Lower leg skin (tissue), 3 donors: Measurements from ENCODE around the gene CXXC5.

ENCODE experiments used
- CTCF ChIP-seq, 3 donors: fragments of 450-650 bp; IDR thresholded peaks; one replicate each; pipeline ENCODE4 v1.5.1; 2016; ENCODE audit warnings: antibody characterized with exemption in 3 of 3, mild to moderate bottlenecking in 3 of 3, moderate library complexity in 2 of 3
- POLR2A ChIP-seq, 2 donors: fragments of 450-650 bp; IDR thresholded peaks; one replicate each; pipeline ENCODE4 v1.6.1; 2016 to 2017; ENCODE audit warnings: antibody characterized with exemption in 2 of 2, mild to moderate bottlenecking in 1 of 2, moderate library complexity in 1 of 2

GRCh38 chr5:139635191-139635590 lies 13.0 kb upstream of the CXXC5 start:
- TF ChIP-seq CTCF (IDR thresholded peaks at IDR 0.05) (no peak), POLR2A (IDR thresholded peaks at IDR 0.05) (no peak)
